ENCODE data around the gene HDAC11. TPM values are rescaled to one million over a fixed set of nuclear protein-coding genes. Genes with fewer than 3 reads are reported as not detected.

HDAC11 gene
- polyA plus RNA-seq, 5 donors: 14.8 to 21.5 (median 19.1) TPM

GRCh38 chr3:13540297-13540995 lies 60.3 kb downstream of the HDAC11 start:
- DNase-seq: no peak

- DNase-seq: no peak
Measured at GRCh38 chr3:13541691-13542090, 61.6 kb downstream of the HDAC11 start.

- no peak for DNase-seq
Measured at GRCh38 chr3:13542142-13542541, 62.0 kb downstream of the HDAC11 start.

- DNase-seq: no peak
Measured at GRCh38 chr3:13543253-13543652, 63.1 kb downstream of the HDAC11 start.

- no peak for DNase-seq
Measured at GRCh38 chr3:13544293-13544831, 64.3 kb downstream of the HDAC11 start.

- DNase-seq: no peak
Measured at GRCh38 chr3:13544951-13545651, 65.0 kb downstream of the HDAC11 start.

GRCh38 chr3:13545952-13546454 lies 65.9 kb downstream of the HDAC11 start:
- DNase-seq: no peak

GRCh38 chr3:13546667-13547171 lies 66.6 kb downstream of the HDAC11 start:
- DNase-seq: no peak

GRCh38 chr3:13547591-13548371 lies 67.7 kb downstream of the HDAC11 start:
- DNase-seq: no peak

GRCh38 chr3:13548696-13549622 lies 68.9 kb downstream of the HDAC11 start, which contains the start of gene FBLN2:
Gene FBLN2 (plus strand): TSS chr3:13549125. CDS start chr3:13570356, 21,231 bp downstream.
- DNase-seq: peak; percentile 42 to 51

- DNase-seq: no peak
Measured at GRCh38 chr3:13549623-13550422, 69.7 kb downstream of the HDAC11 start.

GRCh38 chr3:13550423-13550690 lies 70.3 kb downstream of the HDAC11 start:
- DNase-seq: no peak

- DNase-seq: no peak
Measured at GRCh38 chr3:13550791-13551360, 70.8 kb downstream of the HDAC11 start.

GRCh38 chr3:13552857-13553652 lies 72.9 kb downstream of the HDAC11 start:
- DNase-seq: no peak

- no peak for DNase-seq
Measured at GRCh38 chr3:13553686-13554085, 73.6 kb downstream of the HDAC11 start.

- DNase-seq: no peak
Measured at GRCh38 chr3:13555753-13556152, 75.6 kb downstream of the HDAC11 start.

Measured in right lung (tissue), 5 donors.